ENCODE data around the gene TMC7. TPM values are rescaled to one million over a fixed set of nuclear protein-coding genes. Genes with fewer than 3 reads are reported as not detected.

TMC7 gene
- total and polyA plus RNA-seq, 2 experiments from 2014 or later, result 1.7 to 2.4 TPM

DNA sequence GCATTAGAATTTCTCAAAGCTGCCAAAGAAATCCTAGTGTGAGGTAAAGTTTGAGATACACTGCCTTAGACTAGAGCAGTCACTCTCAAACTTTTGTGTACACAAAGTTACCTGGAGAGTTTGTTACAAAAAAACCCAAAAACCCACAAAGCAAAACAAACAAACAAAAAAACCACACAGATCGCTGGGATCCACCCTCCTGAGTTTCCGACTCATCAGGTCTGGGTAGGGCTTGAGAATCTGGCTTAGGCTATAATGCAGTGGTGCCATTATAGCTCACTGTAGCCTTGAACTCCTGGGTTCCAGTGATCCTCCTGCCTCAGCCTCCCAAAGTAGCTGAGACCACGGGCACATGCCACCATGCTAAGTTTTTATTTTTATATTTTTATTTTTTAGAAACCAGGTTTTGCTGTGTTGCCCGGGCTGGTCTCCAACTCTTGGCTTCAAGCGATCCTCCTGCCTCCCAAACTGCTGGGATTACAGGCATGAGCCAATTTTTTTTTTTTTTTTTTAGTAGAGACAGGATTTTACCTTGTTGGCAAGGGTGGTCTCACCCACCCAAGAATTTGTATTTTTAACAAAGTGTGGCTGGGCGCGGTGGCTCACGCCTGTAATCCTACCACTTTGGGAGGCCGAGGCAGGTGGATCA lies 35.2 kb upstream of the TMC7 start (continued):
- TF ChIP-seq REST (IDR thresholded peaks at IDR 0.05; ENCODE audit: unreplicated experiment), result no peak
- no peak for TF ChIP-seq ZNF331 (CRISPR knock-in tag; IDR thresholded peaks at IDR 0.05; ENCODE audit: low read depth)

DNA sequence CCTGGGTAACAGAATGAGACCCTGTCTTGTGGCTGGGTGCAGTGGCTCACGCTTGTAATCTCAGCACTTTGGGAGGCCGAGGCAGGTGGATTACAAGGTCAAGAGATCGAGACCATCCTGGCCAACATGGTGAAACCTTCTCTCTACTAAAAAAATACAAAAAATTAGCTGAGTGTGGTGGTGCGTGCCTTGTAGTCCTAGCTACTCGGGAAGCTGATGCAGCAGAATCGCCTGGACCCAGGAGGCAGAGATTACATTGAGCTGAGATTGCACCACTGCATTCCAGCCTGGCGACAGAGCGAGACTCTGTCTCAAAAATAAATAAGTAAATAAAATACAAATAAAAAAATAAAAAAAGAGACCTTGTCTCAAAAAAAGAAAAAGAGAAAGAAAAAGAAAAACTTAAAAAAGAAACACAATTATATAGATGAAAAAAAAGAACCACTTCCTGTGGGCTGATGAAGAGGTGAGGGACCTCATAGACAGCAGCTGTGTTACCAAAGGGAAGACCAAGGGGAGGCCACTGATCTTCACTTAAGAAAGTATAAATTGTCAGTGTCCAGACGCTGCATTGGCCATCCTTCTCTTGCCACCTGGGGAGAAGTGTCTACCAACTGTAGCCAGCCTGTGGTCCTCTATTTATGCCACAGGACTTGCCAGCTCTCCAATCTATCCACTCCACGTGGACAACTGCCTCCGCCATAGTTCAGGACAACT lies 33.1 kb upstream of the TMC7 start:
- H3K36me3 Mint-ChIP-seq (ENCODE audit: low read depth), result no peaks in the 10 kb centered on the region
- H4K20me1 ChIP-seq (replicated peaks; ENCODE audit: insufficient read depth), result no peaks in the 10 kb centered on the region
- ATAC-seq, result no peak
- peaks cover 6% of the 10 kb centered on the region; the same call in 1 of the 3 replicates for H3K4me1 Mint-ChIP-seq
- no peaks in the 10 kb centered on the region for H3K27me3 ChIP-seq (ENCODE audit: insufficient read depth)
- no peaks in the 10 kb centered on the region for H3K79me2 ChIP-seq (replicated peaks; ENCODE audit: insufficient read depth)
- no peak for DNase-seq (ENCODE audit: low spot score)
- H3K27ac Mint-ChIP-seq, result no peak overlapping the region
- peaks cover 8% of the 10 kb centered on the region for H3K27me3 Mint-ChIP-seq (ENCODE audit: insufficient read depth, low read depth, poor library complexity)
- H3K4me1 ChIP-seq (ENCODE audit: insufficient read depth), result peaks cover 4% of the 10 kb centered on the region
- no peak overlapping the region for H3K4me3 ChIP-seq
- no peak overlapping the region for H3K4me2 ChIP-seq
- peaks cover 3% of the 10 kb centered on the region; the same call in 1 of the 2 replicates for H3F3A ChIP-seq (replicated peaks; ENCODE audit: low read depth)
- no peak overlapping the region for H3K27ac ChIP-seq (ENCODE audit: low read depth)
- H3K36me3 ChIP-seq (ENCODE audit: insufficient read depth), result no peaks in the 10 kb centered on the region
- H3K9me3 Mint-ChIP-seq, result 0 out of 3 replicates have a peak, but pooled peaks cover 5% of the 10 kb centered on the region
- no peaks in the 10 kb centered on the region for H3K9me2 ChIP-seq (ENCODE audit: insufficient read depth)
- H3K4me3 Mint-ChIP-seq, result no peak overlapping the region
- TF ChIP-seq EZH2 (IDR thresholded peaks at IDR 0.05; ENCODE audit: low read depth, unreplicated experiment) (no peak), POLR2AphosphoS5 (IDR thresholded peaks at IDR 0.05; ENCODE audit: low read depth) (no peak), CREB1 (CRISPR knock-in tag; IDR thresholded peaks at IDR 0.05; ENCODE audit: low read depth) (no peak)
- H2AFZ ChIP-seq, result no peak overlapping the region

DNA sequence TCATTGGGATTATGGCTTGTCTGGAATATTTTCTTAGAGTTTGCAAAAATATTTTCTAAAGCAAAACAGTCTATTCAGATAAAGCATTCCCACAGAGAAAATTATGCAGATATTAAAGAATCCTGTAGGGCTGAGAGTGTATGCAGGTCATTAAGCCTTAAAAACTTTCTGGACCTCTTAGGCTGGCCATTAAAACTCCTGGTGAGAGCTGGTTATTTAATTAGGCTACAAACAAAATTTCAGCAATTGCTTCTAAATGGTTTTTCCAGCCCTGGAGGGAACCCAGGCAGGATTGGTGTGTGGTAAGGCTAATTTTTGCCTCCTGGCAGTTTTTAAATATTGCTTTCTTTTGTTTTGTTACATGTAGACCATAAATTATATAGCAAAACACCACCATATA lies 30.2 kb upstream of the TMC7 start:
- no peak overlapping the region for H3K4me3 ChIP-seq
- no peaks in the 10 kb centered on the region for H3K4me1 ChIP-seq (ENCODE audit: insufficient read depth)
- ATAC-seq (no peak), DNase-seq (ENCODE audit: low spot score) (no peak)
- H3K4me3 Mint-ChIP-seq, result no peak overlapping the region
- no peak overlapping the region for H3K27ac ChIP-seq (ENCODE audit: low read depth)
- no peaks in the 10 kb centered on the region for H3K79me2 ChIP-seq (replicated peaks; ENCODE audit: insufficient read depth)
- no peak overlapping the region for H2AFZ ChIP-seq
- H3F3A ChIP-seq (replicated peaks; ENCODE audit: low read depth), result no peaks in the 10 kb centered on the region
- no peak overlapping the region for H3K27ac Mint-ChIP-seq
- no peaks in the 10 kb centered on the region for H4K20me1 ChIP-seq (replicated peaks; ENCODE audit: insufficient read depth)
- H3K4me1 Mint-ChIP-seq, result 0 out of 3 replicates have a peak, but pooled peaks cover 3% of the 10 kb centered on the region
- no peaks in the 10 kb centered on the region for H3K36me3 ChIP-seq (ENCODE audit: insufficient read depth)
- no peaks in the 10 kb centered on the region for H3K36me3 Mint-ChIP-seq (ENCODE audit: low read depth)
- no peak overlapping the region for H3K4me2 ChIP-seq
- H3K27me3 Mint-ChIP-seq (ENCODE audit: insufficient read depth, low read depth, poor library complexity), result peaks cover 7% of the 10 kb centered on the region
- no peaks in the 10 kb centered on the region for H3K9me2 ChIP-seq (ENCODE audit: insufficient read depth)
- no peaks in the 10 kb centered on the region for H3K9me3 Mint-ChIP-seq
- H3K27me3 ChIP-seq (ENCODE audit: insufficient read depth), result no peaks in the 10 kb centered on the region
- TF ChIP-seq ZNF331 (CRISPR knock-in tag; IDR thresholded peaks at IDR 0.05; ENCODE audit: low read depth), result no peak
- no peak for TF ChIP-seq EZH2phosphoT487 (IDR thresholded peaks at IDR 0.05; ENCODE audit: unreplicated experiment)
- no peak for TF ChIP-seq EZH2 (IDR thresholded peaks at IDR 0.05; ENCODE audit: low read depth, unreplicated experiment)
- no peak for TF ChIP-seq NANOG (IDR thresholded peaks at IDR 0.05; ENCODE audit: borderline replicate concordance)
- TF ChIP-seq, protein P1, sequence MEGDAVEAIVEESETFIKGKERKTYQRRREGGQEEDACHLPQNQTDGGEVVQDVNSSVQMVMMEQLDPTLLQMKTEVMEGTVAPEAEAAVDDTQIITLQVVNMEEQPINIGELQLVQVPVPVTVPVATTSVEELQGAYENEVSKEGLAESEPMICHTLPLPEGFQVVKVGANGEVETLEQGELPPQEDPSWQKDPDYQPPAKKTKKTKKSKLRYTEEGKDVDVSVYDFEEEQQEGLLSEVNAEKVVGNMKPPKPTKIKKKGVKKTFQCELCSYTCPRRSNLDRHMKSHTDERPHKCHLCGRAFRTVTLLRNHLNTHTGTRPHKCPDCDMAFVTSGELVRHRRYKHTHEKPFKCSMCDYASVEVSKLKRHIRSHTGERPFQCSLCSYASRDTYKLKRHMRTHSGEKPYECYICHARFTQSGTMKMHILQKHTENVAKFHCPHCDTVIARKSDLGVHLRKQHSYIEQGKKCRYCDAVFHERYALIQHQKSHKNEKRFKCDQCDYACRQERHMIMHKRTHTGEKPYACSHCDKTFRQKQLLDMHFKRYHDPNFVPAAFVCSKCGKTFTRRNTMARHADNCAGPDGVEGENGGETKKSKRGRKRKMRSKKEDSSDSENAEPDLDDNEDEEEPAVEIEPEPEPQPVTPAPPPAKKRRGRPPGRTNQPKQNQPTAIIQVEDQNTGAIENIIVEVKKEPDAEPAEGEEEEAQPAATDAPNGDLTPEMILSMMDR (conservative IDR thresholded peaks at IDR 0.05; ENCODE audit: low read depth in 2 of 2), result no peak

All from GM23338 (cell line).